Smooth muscle cell (in vitro differentiated cells): ENCODE results near the gene TMA7B. TPM values are rescaled to one million over a fixed set of nuclear protein-coding genes. Genes with fewer than 3 reads are reported as not detected.

ENCODE experiments used
- DNase-seq: peaks from one replicate; lab custom pipeline; 2025; ENCODE audit not compliant: unreplicated experiment; lab: John Stamatoyannopoulos, UW
- H2AFZ ChIP-seq: fragments of 200-600 bp; sonication (generic); 2 replicates; pipeline ENCODE4 v1.6.0; 2016; ENCODE audit warnings: antibody characterized with exemption, low read depth, mild to moderate bottlenecking
- H3F3A ChIP-seq: fragments of 200-600 bp; sonication (generic); 2 replicates; pipeline ENCODE4 v1.6.0; 2017; ENCODE audit warnings: antibody characterized with exemption, low read depth
- H3K27ac ChIP-seq: fragments of 200-600 bp; sonication (generic); 2 replicates; pipeline ENCODE4 v1.5.1; 2016; ENCODE audit warnings: low read depth, mild to moderate bottlenecking
- H3K27me3 ChIP-seq: fragments of 200-600 bp; sonication (generic); 2 replicates; pipeline ENCODE4 v1.6.1; 2016; ENCODE audit warnings: low read depth, mild to moderate bottlenecking
- H3K36me3 ChIP-seq: fragments of 200-600 bp; sonication (generic); 2 replicates; pipeline ENCODE4 v1.5.1; 2016; ENCODE audit warnings: low read depth
- H3K4me1 ChIP-seq: fragments of 200-600 bp; sonication (generic); 2 replicates; pipeline ENCODE4 v1.5.1; 2016; ENCODE audit warnings: low read depth
- H3K4me2 ChIP-seq: fragments of 200-600 bp; sonication (generic); 2 replicates; pipeline ENCODE4 v1.6.0; 2016; ENCODE audit warnings: mild to moderate bottlenecking
- H3K4me3 ChIP-seq: fragments of 200-600 bp; sonication (generic); 2 replicates; pipeline ENCODE4 v1.5.1; 2016; ENCODE audit warnings: mild to moderate bottlenecking
- H3K79me2 ChIP-seq: fragments of 200-600 bp; sonication (generic); 2 replicates; pipeline ENCODE4 v1.6.0; 2016; ENCODE audit warnings: low read depth, mild to moderate bottlenecking
- H3K9ac ChIP-seq: fragments of 200-600 bp; sonication (generic); 2 replicates; pipeline ENCODE4 v1.6.0; 2016; ENCODE audit warnings: low read depth
- H3K9me3 ChIP-seq: fragments of 200-600 bp; sonication (generic); replicated peaks from 2 replicates; pipeline ENCODE4 v1.5.1; 2016; ENCODE audit warnings: low read depth
- H4K20me1 ChIP-seq: fragments of 200-600 bp; sonication (generic); 2 replicates; pipeline ENCODE4 v1.6.0; 2016; ENCODE audit warnings: low read depth
- CTCF ChIP-seq: fragments of 200-600 bp; sonication (generic); IDR thresholded peaks from 2 replicates; pipeline ENCODE4 v1.5.1; 2017; ENCODE audit warnings: borderline replicate concordance, mild to moderate bottlenecking, antibody characterized with exemption; ENCODE audit not compliant: insufficient read depth, poor library complexity, severe bottlenecking
- WGBS: methylation state at CpG from one replicate; pipeline ENCODE4 v1.1.7; 2016; ENCODE audit warnings: low lambda C conversion rate; 5-methylcytosine and 5-hydroxymethylcytosine counted together
- polyA plus RNA-seq: library from polyadenylated mRNA; unstranded; fragments of >200 nt; fragmentation: Nextera tagmentation; extraction: Ambion mirVana; gene quantifications from 2 replicates; pipeline ENCODE4 v1.2.1, GENCODE V29; 2016
- total RNA-seq: library from RNA; depleted of rRNA; stranded (reverse); fragments of >200 nt; gene quantifications from 2 replicates; pipeline ENCODE4 v1.2.3, GENCODE V29; 2014

TMA7B gene
- total and polyA plus RNA-seq, 2 experiments from 2014 or later, result not detected

- no peaks in the 10 kb centered on the region for H3K79me2 ChIP-seq
- H3K9me3 ChIP-seq, result no peaks in the 10 kb centered on the region
- no peak for TF ChIP-seq CTCF
- H4K20me1 ChIP-seq, result peaks cover 9% of the 10 kb centered on the region
- peaks cover 7% of the 10 kb centered on the region for H3F3A ChIP-seq
- 66% methylated on average over 4 of the region's 4 CpGs for WGBS
- no peak for DNase-seq
- no peak overlapping the region for H3K9ac ChIP-seq
- H3K4me1 ChIP-seq, result peaks cover 54% of the 10 kb centered on the region
- H3K27me3 ChIP-seq, result peaks cover 7% of the 10 kb centered on the region
- H2AFZ ChIP-seq, result no peak overlapping the region
- H3K36me3 ChIP-seq, result no peaks in the 10 kb centered on the region
- no peak overlapping the region for H3K27ac ChIP-seq
- H3K4me3 ChIP-seq, result no peak overlapping the region
- no peak overlapping the region for H3K4me2 ChIP-seq
These were observed 40.9 kb downstream of the TMA7B start for GRCh38 chr22:40001106-40001505.

- Histone ChIP-seq H3F3A (no peaks in the 10 kb centered on the region), H4K20me1 (peaks cover 9% of the 10 kb centered on the region), H3K79me2 (no peaks in the 10 kb centered on the region), H2AFZ (no peak overlapping the region), H3K4me3 (no peak overlapping the region), H3K9ac (no peak overlapping the region), H3K4me2 (no peak overlapping the region), H3K27ac (no peak overlapping the region), H3K27me3 (no peaks in the 10 kb centered on the region), H3K9me3 (no peaks in the 10 kb centered on the region), H3K4me1 (peaks cover 54% of the 10 kb centered on the region), H3K36me3 (no peaks in the 10 kb centered on the region)
- 75% methylated on average over 14 of the region's 14 CpGs for WGBS
- no peak for DNase-seq
- no peak for TF ChIP-seq CTCF
These were observed 41.8 kb downstream of the TMA7B start for GRCh38 chr22:40001800-40002577.

- Histone ChIP-seq H3K4me3 (no peak overlapping the region), H3K9ac (no peak overlapping the region), H3K4me1 (peaks cover 42% of the 10 kb centered on the region), H2AFZ (no peak overlapping the region), H3K79me2 (no peaks in the 10 kb centered on the region), H3K4me2 (no peak overlapping the region), H3K36me3 (no peaks in the 10 kb centered on the region), H4K20me1 (peaks cover 15% of the 10 kb centered on the region), H3F3A (no peaks in the 10 kb centered on the region), H3K9me3 (no peaks in the 10 kb centered on the region), H3K27ac (no peak overlapping the region), H3K27me3 (no peaks in the 10 kb centered on the region)
- WGBS, result 95% methylated on average over 6 of the region's 6 CpGs
- no peak for DNase-seq
- TF ChIP-seq CTCF, result no peak
These were observed 42.9 kb downstream of the TMA7B start for GRCh38 chr22:40002935-40003715.
